Activated CD4-positive, alpha-beta T cell treated with anti-CD3 and anti-CD28 coated beads, Interleukin-2, amount 50 U/mL, for 24 hours (primary cell): ENCODE results near the gene C3orf38.
"Not testable (repeated sequence)": the region's sequence is repeated elsewhere in the genome, so short reads cannot be mapped to it uniquely, and the experiment has no call there.

Experiments used
- DNase-seq, 2 donors: peaks; one replicate each; pipeline ENCODE4 v3.0.0-alpha.2; 2020; ENCODE audit warnings: low read depth in 1 of 2, low spot score in 1 of 2

C3orf38 gene

DNA sequence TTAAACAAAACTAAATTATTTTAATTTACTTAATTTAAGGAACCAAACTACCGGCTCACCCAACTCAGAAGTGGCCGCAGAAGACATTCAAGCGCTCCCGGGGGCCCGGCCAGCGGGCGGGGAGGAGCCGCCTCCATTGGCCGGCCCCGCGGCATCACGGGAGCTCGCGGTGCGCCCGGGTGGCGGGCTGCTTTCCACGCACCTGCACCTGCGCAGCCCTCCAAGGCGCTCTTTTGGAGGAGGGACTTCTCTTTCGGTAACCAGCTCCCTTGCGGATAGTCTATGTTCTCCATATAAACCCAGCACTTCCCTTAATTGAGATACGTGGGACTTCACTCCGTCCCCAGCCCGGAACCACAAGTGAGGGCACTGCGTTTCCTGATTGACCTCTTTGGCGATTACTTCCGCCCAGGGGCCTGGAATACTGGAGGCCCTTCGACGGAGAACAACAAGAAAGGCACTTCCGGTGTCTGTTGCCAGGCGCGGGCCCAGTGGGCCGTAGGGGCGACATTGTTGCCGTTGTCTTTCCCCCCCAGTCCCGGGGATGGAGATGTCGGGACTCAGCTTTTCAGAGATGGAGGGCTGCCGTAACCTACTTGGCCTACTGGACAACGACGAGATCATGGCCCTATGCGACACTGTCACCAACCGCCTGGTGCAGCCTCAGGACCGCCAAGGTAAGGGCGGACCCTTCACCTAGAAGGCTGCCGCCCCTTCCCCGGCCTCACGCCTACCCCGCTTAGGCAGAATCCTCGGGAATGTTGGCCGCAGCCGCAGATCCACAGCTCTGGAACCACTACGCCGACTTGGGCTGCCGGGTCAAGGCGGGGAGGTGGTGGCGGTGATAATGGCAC lies at the start of gene C3orf38:
C3orf38 (plus strand) TSS at position 451 of the 854 bp plus-strand sequence; CDS start at position 545, 94 bp downstream.
- peak; percentile 58 to 78 for DNase-seq

DNA sequence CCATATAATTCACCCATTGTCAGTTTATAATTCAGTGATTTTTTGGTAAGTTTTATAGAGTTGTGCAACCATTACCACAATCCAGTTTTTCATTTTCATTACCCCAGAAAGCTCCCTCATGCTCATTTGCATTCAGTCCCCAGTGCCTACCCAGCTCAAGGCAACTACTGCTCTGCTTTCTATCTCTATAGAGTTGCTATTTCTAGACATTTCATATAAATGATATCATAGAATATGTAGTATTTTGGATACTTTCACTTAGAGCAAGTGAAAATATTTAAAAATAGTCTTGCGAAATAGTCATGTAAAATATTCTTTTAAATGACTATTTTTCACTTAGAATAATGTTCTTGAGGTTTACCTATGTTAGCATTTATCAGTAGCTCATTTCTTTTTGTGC lies 48.6 kb upstream of the C3orf38 start:
- DNase-seq: no peak

DNA sequence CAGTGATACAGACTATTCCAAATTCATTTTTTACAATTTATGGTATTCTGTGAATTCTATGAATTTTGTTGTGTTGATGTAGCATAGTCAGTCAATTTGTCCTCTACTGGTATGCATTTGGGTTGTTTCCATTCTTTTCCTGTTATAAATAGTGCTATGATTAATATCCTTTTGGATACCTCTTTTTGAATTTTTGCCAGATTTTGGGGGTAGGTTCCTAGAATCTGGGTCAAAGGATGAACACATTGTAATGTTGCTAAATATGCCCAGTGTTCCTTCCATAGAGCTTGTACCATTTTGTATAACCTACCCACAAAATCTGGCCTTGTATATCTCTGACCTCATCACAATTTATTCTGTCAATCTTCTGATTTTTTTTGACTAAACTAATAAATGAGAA lies 44.4 kb upstream of the C3orf38 start:
- DNase-seq: no peak

DNA sequence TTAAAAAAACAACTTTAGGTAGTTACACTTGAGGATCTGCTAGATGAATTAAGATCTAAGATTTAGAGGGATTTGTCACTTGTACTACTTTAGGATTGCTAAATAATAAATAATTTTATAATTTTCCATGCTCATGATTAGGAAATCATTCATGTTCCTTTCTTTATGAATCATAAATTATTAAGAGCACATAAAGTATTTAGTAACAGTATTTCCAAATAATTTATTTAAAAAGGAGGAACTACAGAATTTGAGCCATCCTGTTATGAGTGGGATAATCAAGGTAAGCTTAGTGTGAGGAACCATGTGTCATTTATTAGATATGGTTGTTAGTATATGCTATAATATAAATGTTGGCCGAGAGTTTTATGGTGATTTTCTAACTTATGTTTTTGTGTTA lies 37.5 kb upstream of the C3orf38 start:
- no peak for DNase-seq

DNA sequence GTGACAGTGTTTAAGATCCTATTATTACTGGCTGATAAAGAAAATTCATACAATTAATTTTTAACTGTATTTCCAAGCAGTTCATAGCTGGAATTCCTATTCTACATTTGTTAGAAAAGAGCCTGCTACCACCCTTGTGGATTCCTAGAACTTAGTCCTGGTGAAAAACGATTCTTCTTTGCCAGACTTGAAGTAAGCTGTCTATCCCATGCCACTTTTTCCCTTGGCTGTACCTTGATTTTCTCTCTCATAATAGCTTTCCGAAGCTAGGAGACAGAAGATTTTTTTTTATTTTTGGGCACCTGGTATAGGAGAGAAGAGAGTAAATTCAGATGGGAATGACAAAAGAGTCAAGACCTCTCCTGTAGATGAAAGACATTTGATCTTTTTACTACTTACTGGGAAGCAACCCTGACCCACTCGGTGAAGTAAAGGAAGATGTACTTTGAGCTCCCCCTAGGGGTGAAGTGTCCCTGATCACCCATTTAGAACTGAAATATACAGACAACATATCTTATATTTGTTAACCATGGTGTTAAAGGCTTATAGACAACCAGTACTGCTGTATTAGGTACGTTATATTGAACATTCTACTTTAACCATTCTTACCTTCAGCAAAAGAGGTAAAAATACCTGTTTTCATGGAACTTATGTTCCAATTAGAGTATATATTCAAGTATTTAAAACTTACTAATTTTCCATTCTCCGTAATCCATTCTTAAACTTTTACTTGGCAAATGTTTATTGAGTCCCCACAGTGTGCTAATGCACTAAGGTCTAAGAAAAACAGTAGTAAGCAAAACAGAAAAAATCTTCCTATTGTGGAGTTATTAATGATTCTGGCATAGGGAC lies 36.2 kb upstream of the C3orf38 start:
- peak in 1 of 2 donors; percentile 61 for DNase-seq

DNA sequence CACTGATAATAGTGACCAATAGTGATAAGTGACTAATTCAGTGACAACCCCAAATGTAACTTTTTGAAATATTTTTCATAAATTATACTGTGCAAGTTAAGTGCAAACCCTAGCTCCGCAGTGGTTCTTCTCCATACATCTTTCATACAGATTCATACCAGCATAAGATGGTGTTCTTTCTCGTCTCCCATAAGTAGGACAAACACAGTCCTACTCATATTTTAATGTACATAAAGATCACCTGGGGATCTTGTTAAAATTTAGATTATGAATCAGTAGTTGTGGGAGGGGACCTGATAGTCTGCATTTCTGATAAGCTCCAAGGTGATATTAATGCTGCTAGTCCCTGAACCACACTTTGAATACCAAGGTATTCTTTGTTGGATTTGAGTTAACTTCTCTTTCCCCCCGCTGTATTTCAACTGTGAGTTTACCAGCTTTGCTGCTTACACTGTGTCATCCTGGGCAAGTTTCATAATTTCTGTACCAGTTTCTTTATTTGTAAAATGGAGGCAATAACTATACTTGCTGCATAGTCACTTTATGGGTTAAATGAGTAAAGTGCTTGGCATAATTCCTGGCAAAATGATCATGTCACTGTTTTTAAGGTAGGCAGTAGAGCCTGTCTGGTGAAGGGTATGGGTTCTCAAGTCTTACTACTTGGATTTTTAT lies 34.7 kb upstream of the C3orf38 start:
- DNase-seq: no peak

DNA sequence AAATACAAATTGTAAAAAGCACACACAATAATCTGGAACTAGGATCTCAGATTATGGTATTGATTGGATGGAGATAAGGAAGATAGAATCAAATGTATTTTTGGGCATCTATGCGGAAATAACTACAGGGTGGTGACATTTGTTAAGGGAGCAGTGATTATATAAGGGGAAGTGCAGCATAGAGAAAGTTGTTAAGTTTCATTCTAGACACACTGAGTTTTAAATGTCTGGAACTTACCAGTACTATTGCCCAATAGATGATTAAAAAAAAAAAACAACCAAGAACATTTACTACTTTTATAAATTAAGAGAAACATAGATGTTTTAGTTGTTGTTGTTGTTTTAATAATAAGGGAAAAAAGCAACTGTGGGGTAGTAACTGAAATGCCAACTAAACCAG lies 32.1 kb upstream of the C3orf38 start:
- DNase-seq: no peak

DNA sequence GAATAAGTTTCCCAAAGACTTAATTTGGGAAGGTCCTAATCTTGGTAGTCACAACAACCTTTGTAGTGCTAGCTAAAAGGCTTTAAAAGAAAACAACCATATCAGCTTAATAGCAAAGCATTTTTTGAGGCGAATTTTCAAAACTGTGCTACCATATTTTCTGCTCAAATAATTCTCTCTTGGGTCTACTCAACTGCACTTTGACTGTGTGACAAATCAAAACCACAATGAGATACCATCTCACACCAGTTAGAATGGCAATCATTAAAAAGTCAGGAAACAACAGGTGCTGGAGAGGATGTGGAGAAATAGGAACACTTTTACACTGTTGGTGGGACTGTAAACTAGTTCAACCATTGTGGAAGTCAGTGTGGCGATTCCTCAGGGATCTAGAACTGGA lies 31.2 kb upstream of the C3orf38 start:
- DNase-seq: not testable (repeated sequence)

DNA sequence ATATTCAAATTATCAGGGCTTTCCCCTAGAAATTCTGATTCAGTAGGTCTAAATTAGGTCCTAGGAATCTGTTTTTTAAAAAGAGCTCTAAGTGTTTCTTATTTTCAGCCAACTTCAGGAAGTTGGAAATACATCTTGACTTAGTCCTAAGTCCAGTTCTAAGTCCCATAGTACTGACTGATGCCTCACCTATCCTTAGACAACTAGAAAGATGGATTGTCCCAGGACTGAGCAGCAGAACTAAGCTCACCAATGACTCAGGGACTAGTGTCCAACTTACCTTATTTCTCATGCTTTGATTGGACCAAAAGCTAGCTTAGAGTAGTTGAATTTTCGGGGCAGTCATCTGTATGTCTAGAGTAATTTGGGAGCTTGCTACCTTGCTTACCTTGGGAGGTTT lies 26.2 kb upstream of the C3orf38 start:
- DNase-seq: no peak

DNA sequence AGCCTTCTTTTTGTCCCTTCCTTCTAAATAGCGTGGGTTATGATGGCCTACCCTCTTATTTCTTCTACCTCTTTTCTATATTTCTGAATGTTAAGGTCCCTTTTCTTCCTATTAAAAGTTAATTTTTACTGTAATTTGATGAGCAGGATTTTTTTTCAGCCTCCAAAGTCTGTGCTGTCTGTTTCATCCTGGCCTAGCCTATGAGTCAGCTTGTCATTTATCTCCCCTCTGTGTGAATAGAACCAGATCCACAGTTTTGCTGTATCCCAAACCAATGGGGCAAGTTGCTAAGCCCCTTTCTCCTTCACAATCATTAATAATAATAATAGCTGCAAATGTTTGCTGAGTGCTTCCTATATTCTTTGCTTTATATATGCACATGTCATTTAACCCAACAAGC lies 18.1 kb upstream of the C3orf38 start:
- no peak for DNase-seq

DNA sequence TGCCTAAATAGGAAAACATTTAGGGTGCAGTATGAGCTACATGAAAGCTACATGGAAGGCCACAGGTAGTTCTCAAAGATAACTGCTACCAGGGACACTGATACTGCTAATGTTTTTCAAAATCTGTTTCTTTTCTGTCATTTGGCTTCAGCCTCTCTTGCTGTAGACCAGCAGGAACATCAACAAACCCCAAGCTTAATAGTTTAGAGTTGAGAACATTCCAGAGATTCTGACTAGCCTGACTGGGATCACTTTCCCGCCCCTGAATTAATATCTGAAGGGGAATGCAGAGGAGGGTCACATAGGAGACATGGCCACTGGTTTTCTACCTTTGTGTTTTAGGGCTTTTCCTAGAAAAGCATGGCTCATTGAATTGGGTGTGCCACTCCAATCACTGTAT lies 16.9 kb upstream of the C3orf38 start:
- no peak for DNase-seq

DNA sequence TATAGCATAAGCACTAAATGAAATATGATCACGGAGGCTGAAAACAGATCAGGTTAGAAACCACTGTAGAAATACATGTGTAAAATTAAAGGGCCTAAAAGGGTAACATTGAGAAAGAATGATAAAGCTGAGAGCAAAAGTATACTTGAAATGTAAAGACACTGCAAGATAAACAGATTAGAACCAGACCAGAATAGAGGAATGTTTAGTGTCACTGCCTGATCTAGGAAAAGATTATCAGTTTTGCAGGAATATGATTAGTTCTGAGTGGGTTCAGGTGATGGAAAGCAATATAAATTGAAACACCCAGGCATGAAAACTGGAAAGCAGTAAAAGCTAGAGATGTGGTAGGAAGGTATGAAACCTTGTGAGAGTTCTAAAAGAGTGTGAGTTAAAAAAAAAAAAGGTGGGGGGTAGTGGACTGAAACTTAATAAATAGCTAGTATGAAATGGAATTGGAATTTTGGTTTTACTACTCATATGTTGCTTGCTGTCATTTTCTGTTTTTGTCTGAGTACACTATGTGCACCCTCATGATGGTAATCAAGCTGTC lies 16.0 kb upstream of the C3orf38 start:
- no peak for DNase-seq

DNA sequence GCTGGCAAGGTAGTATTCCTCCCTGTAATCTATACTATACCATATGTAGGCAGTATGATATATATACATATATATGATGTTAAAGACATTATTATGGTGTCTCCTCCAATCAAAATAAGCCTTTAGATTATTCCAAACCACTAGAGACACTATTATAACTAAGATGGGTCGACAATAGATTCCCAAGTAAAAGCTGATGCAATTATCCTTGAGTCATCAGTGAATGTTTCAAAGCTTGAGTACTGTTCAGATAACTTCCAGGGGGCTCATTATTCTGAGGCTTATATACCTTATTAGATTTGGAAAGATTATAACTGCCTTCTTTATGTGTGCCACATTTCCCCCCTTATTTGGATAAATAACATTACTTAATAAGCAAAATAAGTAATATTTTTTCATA lies 11.9 kb upstream of the C3orf38 start:
- no peak for DNase-seq

DNA sequence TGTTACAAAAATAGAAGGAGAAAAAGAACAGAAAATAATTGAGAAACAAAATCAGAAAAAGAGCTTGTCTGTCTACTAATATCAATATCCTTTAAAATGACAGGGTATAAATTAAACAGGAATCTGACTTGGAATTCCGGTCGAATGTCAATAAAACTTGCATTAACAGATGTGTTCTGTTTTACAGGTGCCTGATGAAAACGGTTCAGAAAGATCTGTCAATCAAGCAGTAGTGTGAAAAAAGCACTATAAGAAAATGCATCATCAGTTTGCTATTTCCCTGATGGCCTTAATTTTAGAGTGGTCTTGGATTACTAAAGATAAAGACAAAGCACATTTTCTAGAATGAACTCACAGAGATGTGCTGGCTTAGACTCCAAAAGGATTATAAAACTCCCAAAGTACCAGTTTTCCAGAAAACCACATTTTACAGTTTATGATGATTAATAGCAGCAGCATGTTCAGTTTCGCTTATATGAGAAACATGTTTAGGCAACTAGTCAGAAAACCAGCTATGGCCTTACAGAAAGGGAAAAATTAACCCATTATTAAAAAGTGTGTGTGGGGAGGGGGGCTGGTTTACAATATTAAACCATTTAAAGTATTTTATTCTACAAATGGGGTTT lies 8.2 kb upstream of the C3orf38 start:
- no peak for DNase-seq

DNA sequence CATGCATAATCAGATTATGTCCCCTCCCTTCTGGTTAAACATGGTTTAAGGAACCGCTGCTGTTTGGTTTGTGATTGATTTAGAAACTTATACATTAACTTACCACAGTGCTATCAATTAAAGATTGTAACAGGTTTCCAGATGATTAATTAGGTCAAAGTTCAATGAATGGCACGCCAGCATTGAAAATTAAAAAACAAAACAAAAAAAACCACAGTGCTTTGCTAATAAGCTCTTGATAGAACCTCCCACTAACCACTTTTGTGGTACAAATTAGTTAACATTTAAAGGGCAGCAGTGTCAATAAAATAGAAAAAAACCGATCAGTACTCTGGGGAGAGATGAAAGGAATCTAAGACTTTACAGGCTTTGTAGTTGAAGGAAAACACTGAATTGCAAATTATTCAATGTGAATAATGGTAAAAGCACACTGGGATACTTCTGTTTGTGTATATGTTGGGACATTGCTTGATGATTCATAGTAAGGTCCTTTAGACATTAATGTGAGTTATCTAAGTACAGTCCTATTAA lies 7.6 kb upstream of the C3orf38 start:
- no peak for DNase-seq

DNA sequence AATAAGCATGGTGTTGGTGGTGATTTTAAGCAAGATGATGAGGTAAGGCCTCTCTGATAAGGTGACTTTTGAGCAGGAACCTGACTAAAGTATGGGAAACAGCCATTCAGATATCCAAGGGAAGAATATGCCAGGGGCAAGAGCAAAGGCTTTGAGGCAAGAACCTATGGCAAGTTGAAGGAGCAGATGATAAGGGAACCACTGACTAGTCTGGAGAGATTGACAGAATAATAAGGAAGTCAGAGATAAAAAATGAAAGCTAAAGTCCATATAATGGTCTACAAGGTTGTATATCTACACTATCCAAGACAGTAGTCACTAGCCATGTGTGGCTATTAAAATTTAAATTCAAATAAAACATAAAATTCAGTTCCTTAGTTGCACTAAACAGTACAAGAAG lies 2.5 kb upstream of the C3orf38 start:
- DNase-seq: no peak

DNA sequence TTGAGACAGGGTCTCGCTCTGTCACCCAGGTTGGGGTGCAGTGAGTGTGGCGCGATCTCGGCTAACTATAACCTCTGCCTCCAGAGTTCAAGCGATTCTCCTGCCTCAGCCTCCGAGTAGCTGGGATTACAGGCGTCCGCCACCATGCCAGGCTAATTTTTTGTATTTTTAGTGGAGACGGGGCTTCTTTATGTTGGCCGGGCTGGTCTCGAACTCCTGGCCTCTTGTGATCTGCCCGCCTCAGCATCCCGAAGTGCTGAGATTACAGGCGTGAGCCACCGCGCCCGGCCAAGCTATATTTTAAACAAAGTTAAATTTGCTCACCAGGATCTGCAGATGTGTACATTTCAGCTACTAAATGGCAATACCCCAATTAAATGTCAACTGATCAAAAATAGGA lies 1.1 kb upstream of the C3orf38 start:
- DNase-seq: no peak

DNA sequence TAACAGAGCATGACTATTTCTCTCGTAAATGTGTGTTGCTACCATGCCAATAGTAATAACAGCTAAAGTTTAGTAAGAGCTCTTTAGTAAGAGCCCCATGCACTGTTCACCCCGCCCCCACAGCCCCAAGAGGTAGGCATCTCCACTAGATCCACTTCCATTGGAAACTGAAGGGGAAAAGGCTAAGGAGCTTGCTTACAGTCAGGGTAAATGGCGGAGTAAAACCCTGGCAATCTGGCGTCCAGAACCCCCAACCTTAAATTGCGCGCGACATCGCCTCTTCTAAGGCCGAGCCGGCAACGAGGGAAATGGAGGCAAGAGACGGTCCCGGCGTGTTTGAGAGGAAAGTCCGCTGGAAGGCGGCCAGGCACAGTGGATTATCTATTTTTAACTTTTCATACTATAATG lies 654 bp upstream of the C3orf38 start:
- DNase-seq: no peak

DNA sequence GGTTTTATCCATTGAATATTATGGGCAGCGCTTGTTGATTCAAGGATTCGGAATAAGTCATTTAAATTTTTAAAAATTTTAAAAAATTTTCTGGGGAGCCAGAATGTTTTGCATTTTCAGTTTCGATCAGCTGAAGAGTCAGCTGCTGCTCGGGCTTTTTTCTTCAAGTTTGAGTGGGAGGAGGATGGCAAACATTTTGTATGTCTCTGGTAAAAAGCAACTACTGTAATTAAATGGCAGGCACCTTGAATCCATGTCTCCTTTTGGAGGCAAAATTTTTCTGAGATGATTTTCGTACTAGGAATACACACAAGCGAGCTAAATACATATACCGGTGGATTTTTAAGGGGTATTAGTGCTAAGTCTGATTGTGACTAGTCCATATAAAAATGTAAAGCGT lies 612 bp downstream of the C3orf38 start:
- DNase-seq: peak in 1 of 2 donors; percentile 8

DNA sequence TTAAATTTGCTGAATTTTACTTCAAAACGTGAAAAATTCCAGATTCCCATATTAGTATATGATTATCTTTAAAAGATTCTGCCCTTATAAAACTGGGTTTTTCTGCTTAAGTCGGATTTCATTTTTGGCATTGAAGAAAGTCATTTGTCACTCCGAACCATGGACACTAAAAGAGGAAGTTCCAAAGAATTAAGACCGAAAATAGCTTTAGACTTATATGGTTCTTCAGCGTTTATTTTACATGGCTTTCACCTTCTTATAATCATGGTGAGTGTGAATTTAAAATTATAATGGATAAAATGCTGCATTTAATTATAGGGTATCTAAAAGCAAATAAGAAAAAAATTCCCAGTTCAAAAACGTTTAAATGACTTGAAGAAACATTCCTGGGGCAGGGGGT lies 1.0 kb downstream of the C3orf38 start:
- DNase-seq: no peak

DNA sequence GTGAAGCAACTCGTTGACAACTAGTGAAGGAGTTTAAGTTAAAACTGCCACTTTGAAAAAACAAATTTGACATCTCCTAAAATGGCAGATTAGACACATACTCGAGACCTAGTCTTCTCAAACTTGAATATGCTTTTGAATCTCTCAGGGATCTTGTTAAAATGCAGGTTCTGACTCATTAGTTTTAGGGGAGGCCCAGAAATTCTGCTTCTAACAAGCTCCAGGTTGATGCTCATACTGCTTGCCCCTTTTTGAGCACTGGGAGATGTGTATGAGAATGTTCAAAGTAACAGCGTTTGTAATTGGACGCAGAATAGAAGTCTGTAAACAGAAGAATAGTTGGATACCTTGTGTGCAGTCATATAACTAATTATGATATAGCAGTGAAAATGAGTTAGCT lies 1.6 kb downstream of the C3orf38 start:
- DNase-seq: no peak
